OCI-LY3 (cell line): ENCODE data around the gene KIF1B.

Experiments used
- H2AFZ ChIP-seq: fragments of 200-600, 300-600 bp; shearing (Covaris generic); 2 replicates; pipeline ENCODE4 v1.6.0; 2014; ENCODE audit warnings: antibody characterized with exemption, low read depth, low read length
- H3K27ac ChIP-seq: fragments of 200-600, 300-600 bp; sonication (generic); 2 replicates; pipeline ENCODE4 v1.5.1; 2014; ENCODE audit warnings: mild to moderate bottlenecking, low read length, moderate library complexity, mixed read lengths
- H3K27me3 ChIP-seq: fragments of 200-600, 300-600 bp; sonication (generic); 2 replicates; pipeline ENCODE4 v1.6.1; 2014; ENCODE audit warnings: low read depth, low read length, mixed read lengths
- H3K36me3 ChIP-seq: fragments of 200-600, 300-600 bp; sonication (generic); replicated peaks from 2 replicates; pipeline ENCODE3; 2014; ENCODE audit warnings: low read depth, low read length, mixed read lengths
- H3K4me1 ChIP-seq: fragments of 300-600, 200-600 bp; sonication (generic); 2 replicates; pipeline ENCODE4 v1.6.1; 2014; ENCODE audit warnings: low read length, mixed read lengths
- H3K4me2 ChIP-seq: fragments of 200-600, 300-600 bp; sonication (generic); 2 replicates; pipeline ENCODE4 v1.6.1; 2014; ENCODE audit warnings: low read length, mixed read lengths
- H3K4me3 ChIP-seq: fragments of 300-600, 200-600 bp; sonication (generic); 2 replicates; pipeline ENCODE4 v1.5.1; 2014; ENCODE audit warnings: antibody characterized with exemption, mild to moderate bottlenecking, low read length, moderate library complexity
- H3K79me2 ChIP-seq: fragments of 300-600, 200-600 bp; shearing (Covaris generic); 2 replicates; pipeline ENCODE4 v1.6.1; 2014; ENCODE audit warnings: mild to moderate bottlenecking, low read length, mixed read lengths
- H3K9ac ChIP-seq: fragments of 300-600, 200-600 bp; shearing (Covaris generic); 2 replicates; pipeline ENCODE4 v1.6.0; 2014; ENCODE audit warnings: mild to moderate bottlenecking, low read length, moderate library complexity
- H3K9me3 ChIP-seq: fragments of 200-600, 300-600 bp; shearing (Covaris generic); 2 replicates; pipeline ENCODE4 v1.6.1; 2014; ENCODE audit warnings: low read length, mixed read lengths; ENCODE audit not compliant: insufficient read depth
- H4K20me1 ChIP-seq: fragments of 200-600, 300-600 bp; sonication (generic); 2 replicates; pipeline ENCODE4 v1.6.1; 2016; ENCODE audit warnings: low read length, mixed read lengths; ENCODE audit not compliant: insufficient read depth
- CTCF ChIP-seq: fragments of 200-600, 300-600 bp; sonication (generic); IDR thresholded peaks from 2 replicates; pipeline ENCODE4 v1.5.1; 2014; ENCODE audit warnings: antibody characterized with exemption, low read length, low read depth
- EZH2phosphoT487 ChIP-seq: fragments of 200-600 bp; shearing (Covaris generic); IDR thresholded peaks from 2 replicates; pipeline ENCODE4 v1.6.1; 2018; ENCODE audit warnings: antibody characterized with exemption, mixed run types, low read depth

KIF1B gene

GRCh38 chr1:10187026-10187334 is 23.4 kb upstream of the KIF1B start:
- Histone ChIP-seq H3K9ac (no peak overlapping the region), H3K36me3 (no peaks in the 10 kb centered on the region), H3K4me2 (no peak overlapping the region), H3K27ac (no peak overlapping the region), H4K20me1 (no peaks in the 10 kb centered on the region), H3K9me3 (no peaks in the 10 kb centered on the region), H3K4me3 (no peak overlapping the region), H3K27me3 (no peaks in the 10 kb centered on the region), H2AFZ (no peak overlapping the region), H3K4me1 (peaks cover 5% of the 10 kb centered on the region; the same call in 1 of the 2 replicates), H3K79me2 (no peaks in the 10 kb centered on the region)
- TF ChIP-seq CTCF (no peak), EZH2phosphoT487 (no peak)

- Histone ChIP-seq H3K27ac (no peak overlapping the region), H3K4me3 (no peak overlapping the region), H3K4me2 (no peak overlapping the region), H4K20me1 (no peaks in the 10 kb centered on the region), H3K9me3 (no peaks in the 10 kb centered on the region), H3K9ac (no peak overlapping the region), H3K79me2 (no peaks in the 10 kb centered on the region), H2AFZ (no peak overlapping the region), H3K4me1 (peaks cover 5% of the 10 kb centered on the region; the same call in 1 of the 2 replicates), H3K27me3 (no peaks in the 10 kb centered on the region), H3K36me3 (no peaks in the 10 kb centered on the region)
- TF ChIP-seq EZH2phosphoT487 (no peak), CTCF (no peak)
Observed at GRCh38 chr1:10188133-10188650, 22.2 kb upstream of the KIF1B start.

- H3K9me3 ChIP-seq: no peaks in the 10 kb centered on the region
- H3K36me3 ChIP-seq: no peaks in the 10 kb centered on the region
- H3K9ac ChIP-seq: no peak overlapping the region
- peaks cover 5% of the 10 kb centered on the region; the same call in 1 of the 2 replicates for H3K4me1 ChIP-seq
- H3K27me3 ChIP-seq: no peaks in the 10 kb centered on the region
- peak overlapping the region; percentile 92 for H2AFZ ChIP-seq
- H3K27ac ChIP-seq: no peak overlapping the region
- H4K20me1 ChIP-seq: no peaks in the 10 kb centered on the region
- no peaks in the 10 kb centered on the region for H3K79me2 ChIP-seq
- no peak for TF ChIP-seq CTCF
- no peak for TF ChIP-seq EZH2phosphoT487
- H3K4me2 ChIP-seq: peak overlapping the region; percentile 46
- peak overlapping the region; percentile 19; the same call in 1 of the 2 replicates for H3K4me3 ChIP-seq
Observed at GRCh38 chr1:10189659-10190058, 20.7 kb upstream of the KIF1B start.

- Histone ChIP-seq H3K9me3 (no peaks in the 10 kb centered on the region), H3K4me2 (no peak overlapping the region), H4K20me1 (no peaks in the 10 kb centered on the region), H2AFZ (no peak overlapping the region), H3K27me3 (no peaks in the 10 kb centered on the region), H3K4me3 (no peak overlapping the region), H3K27ac (no peak overlapping the region), H3K79me2 (no peaks in the 10 kb centered on the region), H3K9ac (no peak overlapping the region), H3K36me3 (no peaks in the 10 kb centered on the region), H3K4me1 (peaks cover 5% of the 10 kb centered on the region; the same call in 1 of the 2 replicates)
- no peak for TF ChIP-seq CTCF
- TF ChIP-seq EZH2phosphoT487: no peak
Observed at GRCh38 chr1:10192263-10192662, 18.1 kb upstream of the KIF1B start.
